CD4-positive, alpha-beta T cell treated with Interleukin-12 subunit alpha and Interleukin-12 subunit beta, for 1 hour (primary cell): ENCODE data around the gene CCDC33.

Experiments
- DNase-seq: peaks from one replicate; pipeline ENCODE4 v3.0.0-alpha.2; 2020

The CCDC33 gene

DNA sequence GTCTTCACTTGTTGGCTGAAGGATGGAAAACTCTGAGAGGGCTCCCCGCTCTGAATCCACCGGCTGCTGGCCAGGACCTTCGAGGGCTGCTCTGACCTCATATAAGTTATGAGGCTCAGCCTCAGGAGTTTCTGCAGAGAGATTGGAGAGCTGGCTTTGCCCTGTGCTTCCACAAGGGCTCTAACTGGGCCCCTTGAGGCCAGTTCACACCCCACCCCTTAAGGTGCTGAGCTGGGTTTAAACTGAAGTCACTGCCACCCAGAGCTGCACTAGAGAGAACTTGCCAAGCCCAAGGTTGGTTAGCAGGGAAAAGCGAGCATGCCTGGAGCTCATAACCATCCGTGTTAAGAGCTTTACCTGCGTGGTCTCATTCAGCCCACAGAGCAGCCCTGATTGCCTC, 2.8 kb upstream of the CCDC33 start:
- no peak for DNase-seq

DNA sequence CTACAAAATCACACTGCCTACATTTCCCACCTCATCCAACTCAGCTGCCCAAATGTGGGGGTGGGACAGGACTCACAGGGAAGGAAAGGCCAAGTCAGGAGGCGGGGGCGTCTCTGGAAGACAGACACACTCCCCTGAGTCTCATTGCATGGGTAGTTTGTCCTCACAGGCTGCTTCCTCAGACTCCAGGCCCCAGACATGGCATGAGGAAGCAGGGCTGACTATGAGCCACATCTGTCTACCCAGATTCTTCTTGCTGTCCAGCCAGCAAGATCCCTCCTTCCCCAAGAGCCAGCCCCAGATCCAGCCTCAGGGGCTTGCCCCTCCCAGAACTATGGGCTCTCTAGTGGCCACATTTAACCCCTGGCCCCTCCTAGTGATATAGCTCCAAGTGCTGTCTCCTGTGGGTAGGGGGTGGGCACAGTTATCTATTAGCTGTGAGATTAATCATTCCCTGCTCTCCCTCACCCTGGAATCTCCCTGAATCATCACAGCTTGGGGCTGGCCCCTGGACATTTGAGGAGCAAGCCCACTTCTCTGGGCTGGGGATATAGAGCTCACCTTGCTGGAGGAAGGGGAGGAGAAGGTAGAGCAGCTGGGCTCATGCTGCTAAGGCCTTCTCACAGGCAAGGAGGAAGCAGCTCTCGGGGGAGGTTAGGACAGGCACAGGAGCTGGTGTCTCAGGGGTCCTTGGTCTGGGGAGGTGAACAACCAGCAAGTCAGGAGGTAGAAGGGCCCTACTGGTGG, 2.1 kb upstream of the CCDC33 start:
- DNase-seq = no peak

DNA sequence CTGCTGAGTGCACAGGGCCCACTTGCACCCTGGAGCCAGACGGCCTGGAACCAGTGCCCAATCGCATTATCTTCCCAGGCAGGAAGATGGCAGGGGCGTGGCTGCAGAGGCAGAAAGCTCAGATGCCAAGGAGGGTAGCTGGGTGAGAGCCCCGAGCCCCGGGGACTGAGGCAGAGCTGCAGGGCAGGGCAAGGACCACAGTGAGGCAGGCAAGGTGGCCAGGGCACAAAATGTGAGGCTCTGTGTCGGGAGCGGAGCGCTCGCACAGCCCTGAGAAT, 1.6 kb upstream of the CCDC33 start:
- DNase-seq = no peak

DNA sequence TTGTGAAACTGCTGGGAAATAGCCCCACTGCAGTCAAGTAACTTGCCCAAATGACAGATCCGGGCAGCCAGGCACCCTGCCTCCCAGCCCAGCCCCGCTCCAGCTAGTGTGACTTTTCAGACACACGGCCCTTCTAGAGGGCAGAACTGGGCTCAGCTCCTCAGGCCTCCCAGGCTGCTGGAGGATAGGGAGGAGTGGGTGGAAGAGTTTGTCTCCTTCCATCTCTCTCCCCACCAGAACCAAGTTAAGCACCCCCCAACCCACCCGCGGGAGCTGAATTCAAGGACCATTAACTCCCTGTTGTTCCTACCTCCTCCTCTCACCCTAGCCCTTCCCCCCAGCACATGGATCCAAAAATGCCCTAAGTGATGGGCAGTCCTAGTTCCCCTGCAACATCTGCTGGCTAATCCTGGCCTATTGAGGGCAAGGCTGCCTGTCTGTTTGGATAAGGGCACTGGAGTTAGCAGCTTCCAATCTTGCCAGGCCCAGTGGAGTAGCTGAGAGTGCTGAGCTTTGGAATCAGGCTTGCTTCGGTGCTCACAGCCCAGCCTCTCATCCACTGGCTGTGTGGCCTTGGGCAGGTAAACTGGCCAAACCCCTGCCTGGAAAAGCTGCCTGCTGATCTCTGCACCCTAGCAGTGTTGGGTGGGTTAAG, 3.1 kb downstream of the CCDC33 start:
- no peak for DNase-seq

DNA sequence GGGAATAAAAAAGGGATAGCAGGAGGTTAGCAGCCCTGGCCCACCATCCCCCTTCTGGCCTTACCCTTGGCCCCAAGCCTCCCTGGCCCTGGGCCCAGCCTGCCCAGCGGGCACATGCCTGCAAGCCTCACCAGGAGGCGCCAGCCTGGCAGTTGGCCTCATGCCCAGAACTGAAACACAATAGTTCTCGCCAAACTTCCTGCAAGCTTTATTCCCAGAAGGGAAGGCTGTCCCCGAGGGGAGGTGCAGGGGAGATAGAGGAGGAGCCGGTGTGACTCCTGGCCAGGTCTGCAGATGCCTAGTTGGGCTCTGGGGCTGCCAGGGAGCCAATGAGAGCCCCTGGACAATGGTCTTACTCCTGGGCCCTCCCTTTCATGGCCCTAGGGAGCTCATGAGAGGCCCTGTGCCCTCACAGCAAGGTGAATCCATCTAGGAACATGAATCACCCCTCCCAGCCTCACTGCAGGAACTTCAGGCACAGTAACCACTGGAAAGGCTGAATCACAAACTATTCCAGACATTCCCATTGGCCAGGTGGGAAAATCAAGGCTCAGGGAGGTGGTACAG, 4.0 kb downstream of the CCDC33 start:
- DNase-seq = no peak

DNA sequence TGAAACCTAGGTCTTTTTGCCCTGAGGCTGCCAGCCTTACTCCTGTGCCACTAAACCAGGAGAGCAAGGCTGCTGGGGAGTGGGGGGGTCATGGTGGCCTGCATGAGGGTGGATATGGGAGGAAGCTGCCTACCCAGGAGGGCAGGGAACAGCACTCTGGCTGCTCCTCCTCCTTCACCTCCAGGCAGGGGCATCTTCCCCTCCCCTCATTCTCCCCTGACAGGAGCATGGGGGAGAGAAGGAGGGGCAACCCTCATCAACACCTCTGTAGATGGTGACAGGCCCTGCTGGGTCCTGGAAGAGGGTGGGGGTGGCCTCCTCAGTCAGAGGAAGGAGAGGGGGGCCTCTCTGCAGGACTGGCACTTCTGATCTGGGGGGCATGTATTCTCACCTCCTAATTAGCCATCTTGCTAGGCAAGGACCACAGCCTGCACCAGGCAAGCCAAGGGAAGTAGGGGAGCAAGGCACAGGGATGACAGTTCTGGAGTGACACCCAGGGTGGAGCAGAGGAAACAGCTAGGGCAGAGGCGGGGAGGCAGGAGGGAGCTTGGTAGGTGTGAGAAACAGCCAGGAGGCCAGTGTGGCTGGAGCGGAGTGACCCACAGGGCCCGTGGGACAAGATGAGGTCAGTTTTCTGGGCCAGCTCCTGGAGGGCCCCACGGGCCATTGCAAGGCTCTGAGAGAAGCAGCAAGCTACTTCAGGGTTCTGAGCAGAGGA, 4.9 kb downstream of the CCDC33 start:
- DNase-seq = no peak

DNA sequence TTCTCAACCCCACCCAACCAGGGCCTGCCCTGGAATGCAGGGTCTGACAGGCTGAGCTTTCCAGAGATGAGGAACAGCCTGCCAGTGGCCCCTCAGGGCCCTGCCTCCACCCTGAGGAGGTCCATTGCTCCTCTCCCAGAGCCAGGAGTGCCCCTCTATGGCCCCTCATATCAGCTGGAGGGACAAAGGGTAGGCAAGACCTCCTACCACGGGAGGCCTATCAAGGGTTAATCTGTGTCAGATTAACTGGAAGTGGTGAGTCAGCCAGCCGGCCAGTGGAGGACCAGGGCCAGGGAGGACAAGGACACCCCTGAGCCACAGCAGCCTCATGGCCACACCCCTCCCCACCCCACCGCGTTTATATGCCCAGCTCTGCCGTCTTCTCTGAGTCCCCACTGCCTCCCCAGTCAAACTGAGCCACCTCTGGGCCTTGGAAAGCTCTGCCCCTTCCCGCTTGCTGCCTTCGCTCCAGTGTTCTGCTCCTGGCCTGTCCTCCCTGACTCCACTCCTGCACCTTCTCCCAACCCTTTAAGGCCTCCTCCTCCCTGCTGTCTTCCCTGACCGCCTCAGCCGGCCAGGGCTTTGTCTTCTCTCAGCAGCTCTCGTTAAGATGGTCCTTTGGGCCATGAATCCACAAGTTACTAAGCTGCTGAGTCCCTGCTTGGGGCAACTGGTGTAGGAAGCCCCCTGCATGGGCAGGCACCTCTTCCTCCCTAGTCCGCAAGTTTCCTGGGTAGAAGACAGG, 6.5 kb downstream of the CCDC33 start:
- no peak for DNase-seq

DNA sequence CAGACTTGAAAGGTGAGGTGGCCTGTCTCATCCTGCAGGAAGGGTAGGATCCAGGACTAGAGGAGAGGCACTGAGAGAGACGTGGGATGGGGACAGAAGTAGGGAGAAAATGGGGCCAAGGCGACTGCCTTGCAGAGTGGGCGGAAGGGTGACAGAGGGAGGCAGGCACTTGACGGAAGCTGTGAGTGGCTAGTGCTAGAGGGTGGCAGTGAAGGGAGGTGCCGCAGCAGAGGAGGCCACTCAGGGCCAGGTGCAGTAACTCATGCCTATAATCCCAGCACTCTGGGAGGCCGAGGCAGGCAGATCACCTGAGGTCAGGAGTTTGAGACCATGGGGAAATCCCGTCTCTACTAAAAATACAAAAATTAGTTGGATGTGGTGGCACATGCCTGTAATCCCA, 7.3 kb downstream of the CCDC33 start:
- no peak for DNase-seq

DNA sequence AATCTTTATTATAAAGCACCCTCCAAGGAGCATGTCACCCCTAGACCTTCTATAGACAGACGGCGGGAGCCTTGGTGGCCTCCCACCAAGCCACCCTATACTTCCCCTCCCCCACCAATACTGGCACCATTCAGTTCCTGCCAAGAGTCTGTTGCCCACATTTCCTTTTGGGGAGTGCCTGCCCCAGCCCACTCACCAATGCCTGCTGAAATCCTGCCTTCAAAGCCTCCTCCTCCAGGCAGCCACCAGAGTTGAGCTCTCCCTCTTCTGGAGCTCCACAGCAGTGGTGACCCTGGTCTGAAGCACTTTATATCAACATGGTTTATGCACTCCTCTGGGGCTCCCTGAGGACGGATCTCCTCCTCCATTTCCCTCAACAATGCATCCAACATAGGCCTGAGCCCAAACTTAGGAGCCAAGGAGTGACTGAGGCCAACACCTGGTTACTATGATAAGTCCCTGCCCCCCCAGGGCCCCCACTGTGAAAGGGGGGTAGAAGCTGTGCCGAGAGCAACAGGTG, 8.8 kb downstream of the CCDC33 start:
- no peak for DNase-seq

DNA sequence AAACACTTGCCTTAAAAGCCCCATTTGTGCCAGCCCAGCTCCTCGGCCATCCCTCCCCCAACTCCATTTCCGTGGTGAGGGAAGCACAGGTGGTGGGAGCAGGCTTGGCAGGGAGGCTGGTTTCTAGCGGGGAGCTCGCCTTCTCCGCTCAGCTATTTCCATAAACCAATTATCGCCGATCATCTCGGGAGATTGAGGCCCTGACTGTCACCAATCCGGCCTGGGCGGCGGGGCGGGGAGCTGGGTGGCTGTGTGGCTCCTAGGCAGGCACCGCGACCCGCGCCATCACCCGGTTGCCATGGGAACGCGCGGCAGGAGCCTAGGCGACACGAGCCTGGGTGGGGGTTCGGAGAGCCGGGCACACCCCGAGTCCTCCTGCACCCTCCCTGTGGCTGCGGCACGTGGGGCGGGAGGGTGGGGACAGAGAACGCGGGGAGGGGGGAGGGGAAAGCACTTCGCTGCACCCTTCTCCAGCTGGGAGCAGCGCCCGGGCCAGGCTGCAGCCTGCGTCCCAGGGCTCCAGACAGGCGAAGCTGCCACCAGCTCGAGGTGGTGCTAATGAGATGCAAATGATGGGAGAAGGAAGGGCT, 9.3 kb downstream of the CCDC33 start:
- DNase-seq = no peak

DNA sequence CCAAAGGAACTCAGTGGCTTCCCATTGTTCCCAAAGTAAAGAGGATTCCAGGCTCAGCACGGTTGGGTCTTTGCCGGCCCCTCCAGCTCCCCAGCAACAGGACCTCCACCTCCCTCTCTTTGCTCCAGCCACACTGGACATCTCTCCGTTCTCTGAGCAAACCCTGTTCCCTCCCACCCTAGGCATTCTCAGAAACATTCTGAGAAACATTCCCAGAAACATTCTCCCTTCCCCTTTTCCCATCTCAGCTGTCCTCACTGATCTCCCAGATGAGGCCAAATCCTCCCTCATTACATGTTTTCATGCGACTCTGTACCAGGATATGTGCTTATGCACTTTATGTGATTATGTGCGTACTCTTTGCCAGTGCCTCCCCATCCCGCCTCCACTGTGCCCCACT, 14.1 kb downstream of the CCDC33 start:
- DNase-seq = no peak

DNA sequence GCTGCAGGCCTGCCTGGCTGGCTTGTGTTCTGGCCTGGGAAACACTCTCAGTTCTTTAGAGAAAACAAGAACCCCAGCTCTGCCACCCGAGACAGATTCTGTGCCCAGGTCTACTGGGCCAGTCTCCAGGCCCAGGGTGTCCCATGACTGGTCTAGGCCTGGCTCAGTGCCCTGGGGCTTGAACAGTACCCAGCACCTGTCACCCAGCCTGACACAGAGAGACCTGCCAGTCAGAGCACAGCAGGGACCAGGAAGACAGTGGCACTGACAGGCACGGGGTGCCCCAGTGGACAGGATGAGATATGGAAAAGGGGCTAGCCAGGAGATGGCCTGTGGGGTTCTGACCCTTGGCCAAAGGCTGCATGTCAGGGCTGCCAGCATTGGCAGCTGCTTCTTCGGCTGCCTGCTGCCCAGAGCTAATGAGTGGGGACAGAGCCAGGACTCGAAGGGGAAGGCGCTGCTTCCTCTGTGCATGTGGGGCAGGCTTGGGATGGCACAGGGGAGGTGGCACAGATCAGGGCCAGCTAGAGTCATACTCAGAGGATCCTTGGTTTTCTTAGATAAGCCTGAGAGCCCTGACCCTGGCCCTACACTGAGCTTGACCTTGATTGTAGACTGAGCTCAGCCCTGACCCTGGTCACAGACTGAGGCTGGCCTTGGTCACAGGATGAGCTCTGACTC, 15.1 kb downstream of the CCDC33 start:
- DNase-seq = no peak

DNA sequence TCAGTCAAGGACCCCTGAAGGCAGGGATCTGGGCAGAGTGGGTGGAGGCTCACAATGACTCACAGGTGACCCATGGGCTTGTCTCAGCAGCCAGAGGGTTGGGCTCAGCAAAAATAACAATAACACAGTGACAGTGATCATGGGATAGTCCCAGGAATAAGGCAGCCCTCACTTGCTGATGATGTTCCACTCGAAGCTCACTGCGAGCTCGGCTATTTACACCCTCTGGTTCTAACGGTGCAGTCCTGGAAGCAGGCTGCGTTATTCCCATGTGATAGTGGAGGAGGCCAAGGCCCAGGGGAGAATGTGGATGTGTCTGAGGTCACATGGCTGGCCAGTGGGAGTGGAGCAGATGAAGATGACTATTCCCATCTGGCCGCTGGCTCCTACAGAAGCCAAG, 16.2 kb downstream of the CCDC33 start:
- DNase-seq = no peak

DNA sequence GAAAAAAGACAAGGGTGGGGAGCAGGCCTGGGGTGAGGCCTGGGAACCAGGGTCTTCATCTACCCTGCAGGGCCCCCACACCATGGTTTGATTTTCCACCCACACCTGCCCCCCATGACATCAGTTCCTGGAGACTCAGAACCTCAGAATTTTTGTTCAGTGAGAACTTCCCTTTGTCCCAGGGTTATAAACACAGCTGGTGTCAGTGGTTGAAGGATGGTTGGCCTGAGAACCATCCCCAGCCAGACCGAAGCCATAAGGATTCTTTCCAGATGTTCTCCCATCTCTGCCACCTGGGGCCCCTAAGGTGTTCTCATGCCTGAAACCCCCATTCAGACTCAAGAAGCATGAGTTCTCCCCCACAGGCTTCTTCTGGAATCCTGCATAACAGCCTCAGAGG, 16.6 kb downstream of the CCDC33 start:
- no peak for DNase-seq

DNA sequence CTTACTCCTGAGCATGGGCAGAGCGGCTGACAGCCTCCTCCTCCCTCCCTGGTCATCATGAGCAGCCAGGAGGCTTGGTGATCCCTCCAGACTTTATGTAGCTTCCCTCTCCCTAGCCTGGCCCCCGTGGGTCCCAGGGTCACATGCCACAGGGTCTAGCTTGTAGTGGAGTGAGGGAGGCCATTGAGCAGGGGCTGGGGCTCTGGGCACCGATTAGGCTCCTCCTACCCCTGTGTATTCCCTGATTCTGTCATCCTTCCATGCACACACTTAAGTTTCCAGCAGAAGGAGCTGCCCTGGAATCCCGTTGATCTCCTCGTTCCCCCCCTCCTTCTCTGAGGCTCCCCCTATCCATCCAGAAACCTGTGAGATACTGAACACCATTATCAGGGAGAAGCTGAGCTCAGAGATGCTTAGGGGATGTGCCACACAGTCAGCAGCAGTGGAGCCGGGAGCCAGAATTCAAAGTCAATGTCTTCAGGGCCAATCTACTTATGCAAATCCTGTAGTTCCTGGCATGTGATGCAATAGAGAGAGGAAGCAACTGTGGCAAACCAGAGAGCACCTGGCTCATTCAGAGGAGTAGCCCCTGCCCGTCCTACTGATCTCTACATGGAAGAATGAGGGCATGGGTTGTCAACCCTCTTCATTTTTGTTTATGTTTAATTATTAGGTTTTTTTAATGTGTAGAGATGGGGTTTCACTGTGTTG, 17.2 kb downstream of the CCDC33 start:
- no peak for DNase-seq

DNA sequence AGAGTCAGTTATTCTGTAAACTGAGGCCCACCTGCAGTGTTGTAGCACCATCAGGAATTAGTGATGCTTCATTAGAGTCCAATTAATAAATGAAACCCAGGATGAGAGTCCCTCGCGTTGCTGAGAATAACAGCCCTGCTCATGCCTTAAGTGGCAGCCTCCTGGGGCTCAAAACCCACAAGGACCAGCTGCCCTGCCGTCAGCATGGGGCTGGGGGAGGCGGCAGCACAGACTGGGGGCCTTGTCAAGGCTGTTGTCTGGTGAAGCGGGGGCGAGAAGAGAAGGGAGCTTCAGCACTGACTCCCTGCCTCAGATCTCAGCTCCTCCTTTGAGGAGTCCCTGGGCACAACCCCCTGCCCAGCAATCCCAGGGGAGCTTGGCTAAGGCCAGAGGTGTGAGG, 21.0 kb downstream of the CCDC33 start:
- no peak for DNase-seq

DNA sequence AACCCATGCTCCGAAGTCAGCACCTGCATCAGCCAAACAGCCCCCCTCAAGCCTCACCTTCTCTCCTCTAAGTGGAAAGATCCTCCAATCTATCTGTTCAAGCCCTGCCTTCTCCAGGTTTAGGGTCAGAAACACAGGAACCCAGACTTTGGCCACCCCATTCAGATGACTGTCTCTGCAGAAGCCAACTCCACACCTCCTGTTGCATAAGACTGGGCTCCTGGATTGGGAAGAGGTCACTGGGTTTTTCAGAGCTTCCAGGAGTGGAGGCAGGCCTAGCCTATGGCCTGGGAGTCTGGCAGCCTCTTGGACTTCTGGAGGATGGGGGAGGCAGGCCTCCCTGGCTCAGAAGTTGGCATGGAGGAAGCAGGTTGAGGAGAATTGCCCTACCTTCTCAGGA, 21.5 kb downstream of the CCDC33 start:
- DNase-seq = no peak

DNA sequence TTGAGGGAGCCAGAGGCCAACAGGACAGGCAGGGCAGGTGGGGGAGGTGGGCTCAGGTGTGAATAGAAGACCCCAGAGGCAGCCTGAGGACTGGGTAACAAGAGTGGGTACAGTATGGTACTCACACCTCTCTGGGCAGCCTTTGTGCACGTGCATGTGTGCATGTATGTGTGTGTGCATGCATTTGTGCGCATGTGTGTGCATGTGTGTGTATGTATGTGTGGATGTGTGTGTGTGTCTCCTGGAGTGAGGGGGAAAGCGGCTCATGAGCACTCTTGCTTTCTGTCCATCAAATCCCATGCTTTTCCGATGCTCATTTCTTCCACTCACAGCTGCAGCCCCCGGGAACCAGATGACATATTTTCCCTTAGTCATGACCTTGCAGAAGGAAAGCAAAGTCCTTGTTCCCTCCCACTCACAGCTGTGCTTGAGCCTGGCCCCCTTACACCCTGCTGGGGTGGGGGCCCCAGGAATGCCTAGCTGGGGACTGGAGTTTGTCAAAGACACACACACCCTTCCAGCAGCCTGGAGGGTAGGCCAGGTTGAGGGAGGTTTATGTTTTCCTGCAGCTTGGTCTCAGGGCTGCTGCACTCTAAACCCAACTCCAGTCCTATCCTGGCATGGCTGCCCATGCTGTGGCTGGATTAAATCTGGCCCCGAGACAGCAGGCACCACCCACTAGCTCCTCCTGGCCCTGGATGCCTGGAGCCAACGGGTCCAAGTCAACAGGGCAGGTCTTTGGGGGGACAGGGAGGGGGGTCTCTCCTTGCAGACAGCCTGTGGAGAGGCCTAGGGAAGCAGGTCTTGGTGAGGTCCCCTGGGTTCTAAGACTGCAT, 22.5 kb downstream of the CCDC33 start:
- no peak for DNase-seq

DNA sequence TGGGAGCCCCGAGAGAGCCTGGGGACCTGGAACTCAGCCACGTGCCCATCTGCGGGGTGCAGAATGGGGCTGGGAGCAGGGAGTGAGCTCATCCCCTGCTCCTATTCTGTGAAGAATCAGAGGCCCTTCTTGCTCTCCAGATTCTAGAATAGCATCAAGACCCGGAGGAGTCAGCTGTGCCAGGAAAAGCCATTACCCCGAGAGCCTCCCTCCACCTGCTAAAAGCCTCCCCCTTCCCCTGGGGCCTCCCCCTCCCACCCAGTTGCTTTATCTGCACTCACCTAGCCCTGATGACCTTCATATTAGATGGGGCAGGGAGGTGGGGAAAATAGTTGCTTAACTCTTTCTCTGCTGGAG, 23.1 kb downstream of the CCDC33 start:
- DNase-seq = no peak

DNA sequence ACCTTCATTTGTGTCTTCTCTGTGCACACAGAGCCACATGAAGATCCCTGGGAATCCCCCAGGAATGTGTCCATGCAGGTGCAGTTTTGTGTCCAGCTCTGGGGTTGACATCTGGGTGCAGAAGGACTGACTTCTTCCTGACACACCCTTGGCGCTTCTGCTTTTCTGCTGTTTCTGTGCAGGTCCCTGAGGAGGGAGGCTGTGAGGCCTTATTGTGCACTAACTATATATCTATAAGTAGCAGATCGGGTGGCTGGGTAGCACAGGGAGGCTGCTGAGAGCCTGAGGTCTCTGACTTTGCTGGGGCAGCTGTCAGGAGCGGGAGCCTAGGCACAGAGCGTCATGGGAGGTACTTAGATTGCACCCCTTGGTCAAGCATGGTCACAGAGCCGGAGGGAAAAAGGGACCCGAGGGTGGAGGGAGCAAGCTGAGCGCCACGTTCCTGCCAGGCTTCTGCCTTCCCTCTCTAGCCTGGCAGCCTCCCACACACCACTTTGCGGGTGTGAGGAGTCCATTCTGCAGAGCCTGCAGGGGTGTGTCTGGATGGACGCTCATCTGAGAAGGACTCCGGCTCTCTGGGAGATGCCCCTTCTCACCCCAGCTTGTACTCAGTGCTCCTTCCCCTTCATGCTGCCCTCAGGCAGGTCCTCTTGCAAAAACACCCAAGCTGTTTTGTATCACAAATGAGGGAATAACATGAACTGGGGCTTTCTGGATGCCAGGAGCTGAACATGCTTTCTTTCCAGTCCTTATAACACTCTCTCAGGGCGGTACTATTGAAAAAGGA, 23.9 kb downstream of the CCDC33 start:
- DNase-seq = no peak
